Stimulated activated CD8-positive, alpha-beta memory T cell treated with anti-CD3 and anti-CD28 coated beads, Interleukin-12 subunit alpha, Interleukin-12 subunit beta, amount 100 ng/mL, for 1 hour (primary cell): ENCODE results near the gene MAMSTR.
A peak's percentile ranks its signal among the peaks of the same experiment; 100 is the strongest.

ENCODE experiments used
- DNase-seq: peaks from one replicate; pipeline ENCODE4 v3.0.0-alpha.2; 2020; ENCODE audit warnings: low read depth

The MAMSTR gene

DNA sequence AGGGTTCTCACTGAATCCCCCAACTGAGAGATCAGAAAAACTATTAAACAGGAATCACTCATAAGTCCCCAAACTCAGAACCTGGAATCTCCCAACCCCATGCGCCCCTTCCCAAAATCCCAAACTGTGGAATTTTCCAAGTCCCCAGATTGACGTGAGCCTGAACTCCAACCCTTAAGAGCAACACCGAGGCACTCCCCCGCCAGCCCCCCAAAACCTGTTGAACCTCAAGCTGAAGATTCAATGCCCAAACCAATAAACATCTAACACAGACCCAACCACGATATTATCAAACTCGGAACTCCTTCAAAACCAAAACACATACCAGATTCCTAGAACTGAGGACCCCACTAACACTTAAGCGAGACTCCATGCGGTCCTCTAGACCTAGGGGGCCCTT lies 26.6 kb upstream of the MAMSTR start:
- no peak for DNase-seq

DNA sequence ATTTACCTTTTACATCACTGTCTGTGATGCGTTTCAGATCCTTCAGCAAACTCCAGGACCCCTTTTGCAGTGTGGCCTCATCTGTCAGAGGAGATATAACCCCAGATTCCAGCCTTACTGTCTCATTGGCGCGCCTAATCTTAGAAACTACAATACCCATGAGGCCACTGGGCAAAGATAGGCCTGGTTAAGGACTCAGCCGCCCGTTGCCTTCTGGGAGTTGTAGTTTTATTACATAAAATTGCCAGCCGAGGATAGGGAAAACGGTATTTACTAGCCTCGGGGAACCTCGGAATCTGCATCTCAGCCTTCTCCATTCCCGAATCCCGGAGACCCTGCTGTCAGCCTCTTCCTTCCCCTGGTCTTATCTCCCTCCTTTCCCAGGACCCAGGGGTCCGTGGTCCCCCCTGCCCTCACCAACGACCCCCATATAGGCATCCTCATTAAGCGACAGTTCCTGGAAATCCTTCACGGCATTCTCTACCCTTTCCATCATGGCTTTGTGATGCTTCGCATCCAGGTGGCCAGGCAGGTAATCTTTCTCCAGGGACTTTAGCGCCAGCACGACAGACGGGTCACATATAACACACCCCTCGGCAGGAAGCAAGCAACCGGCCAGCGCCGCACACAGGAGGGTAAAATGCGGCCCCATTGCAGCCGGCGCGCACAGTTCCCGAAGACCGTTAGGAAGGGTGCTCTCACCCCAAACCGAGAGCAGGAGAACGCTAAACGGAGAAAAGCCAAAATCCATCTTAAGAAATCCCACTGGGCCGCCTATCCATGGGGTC lies 25.9 kb upstream of the MAMSTR start:
- no peak for DNase-seq

DNA sequence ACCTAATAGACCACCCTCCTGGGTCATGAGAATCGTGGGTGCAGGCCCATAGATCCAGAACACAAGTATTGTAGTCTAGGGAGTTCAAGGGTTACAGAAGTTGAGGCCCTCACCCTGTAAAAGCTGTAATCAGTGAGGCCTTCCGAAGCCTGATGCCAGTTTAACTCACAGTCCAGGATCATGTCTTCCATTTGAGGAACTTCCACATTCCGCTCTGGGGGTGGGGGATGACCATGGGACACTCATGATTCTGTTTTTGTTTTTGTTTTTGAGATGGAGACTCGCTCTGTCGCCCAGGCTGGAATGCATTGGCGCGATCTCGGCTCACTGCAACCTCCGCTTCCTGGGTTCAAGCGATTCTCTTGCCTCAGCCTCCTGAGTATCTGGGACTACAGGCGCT lies 22.6 kb upstream of the MAMSTR start:
- no peak for DNase-seq

DNA sequence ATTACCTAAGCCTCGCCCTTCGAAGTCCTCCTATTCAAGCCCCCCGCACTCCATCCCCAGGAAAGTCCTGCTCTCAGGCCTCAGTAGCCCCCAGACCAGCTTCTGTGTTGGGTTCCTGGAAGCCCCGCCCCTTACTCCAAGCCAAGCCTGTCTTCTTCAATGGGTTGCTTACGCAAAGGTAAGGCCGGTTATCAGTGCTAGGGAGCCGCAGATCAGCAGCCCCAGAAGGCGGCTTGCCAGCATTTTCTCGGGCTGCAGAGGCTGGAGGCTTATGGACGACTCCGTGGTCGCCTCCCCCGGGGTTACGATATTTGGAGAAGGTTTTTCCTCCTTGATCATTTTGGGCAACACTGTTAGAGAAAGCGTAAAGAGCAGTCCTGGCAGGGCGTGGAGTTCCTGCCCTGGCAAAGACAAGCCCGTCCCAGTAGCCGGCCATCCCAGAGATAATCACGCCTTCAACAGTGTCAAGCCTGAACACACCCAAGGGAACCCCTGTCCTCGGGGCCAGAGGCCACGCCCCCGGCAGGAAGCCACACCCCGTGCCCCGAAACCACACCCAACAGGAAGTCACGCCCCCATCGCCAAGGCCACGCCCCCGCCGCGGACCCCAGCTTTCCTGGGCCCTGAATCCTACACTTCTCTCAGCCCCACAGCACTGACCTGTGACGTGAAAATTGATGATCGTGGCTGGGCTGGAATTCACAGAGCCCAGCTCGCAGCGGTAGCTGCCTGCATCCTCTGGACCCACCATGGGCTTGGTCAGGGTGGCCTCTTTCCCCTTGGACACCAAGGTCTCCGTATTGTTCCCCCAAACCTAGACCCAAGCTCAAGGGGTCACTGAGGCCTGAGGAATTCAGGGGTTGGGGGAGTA lies 21.8 kb upstream of the MAMSTR start:
- DNase-seq, result no peak

DNA sequence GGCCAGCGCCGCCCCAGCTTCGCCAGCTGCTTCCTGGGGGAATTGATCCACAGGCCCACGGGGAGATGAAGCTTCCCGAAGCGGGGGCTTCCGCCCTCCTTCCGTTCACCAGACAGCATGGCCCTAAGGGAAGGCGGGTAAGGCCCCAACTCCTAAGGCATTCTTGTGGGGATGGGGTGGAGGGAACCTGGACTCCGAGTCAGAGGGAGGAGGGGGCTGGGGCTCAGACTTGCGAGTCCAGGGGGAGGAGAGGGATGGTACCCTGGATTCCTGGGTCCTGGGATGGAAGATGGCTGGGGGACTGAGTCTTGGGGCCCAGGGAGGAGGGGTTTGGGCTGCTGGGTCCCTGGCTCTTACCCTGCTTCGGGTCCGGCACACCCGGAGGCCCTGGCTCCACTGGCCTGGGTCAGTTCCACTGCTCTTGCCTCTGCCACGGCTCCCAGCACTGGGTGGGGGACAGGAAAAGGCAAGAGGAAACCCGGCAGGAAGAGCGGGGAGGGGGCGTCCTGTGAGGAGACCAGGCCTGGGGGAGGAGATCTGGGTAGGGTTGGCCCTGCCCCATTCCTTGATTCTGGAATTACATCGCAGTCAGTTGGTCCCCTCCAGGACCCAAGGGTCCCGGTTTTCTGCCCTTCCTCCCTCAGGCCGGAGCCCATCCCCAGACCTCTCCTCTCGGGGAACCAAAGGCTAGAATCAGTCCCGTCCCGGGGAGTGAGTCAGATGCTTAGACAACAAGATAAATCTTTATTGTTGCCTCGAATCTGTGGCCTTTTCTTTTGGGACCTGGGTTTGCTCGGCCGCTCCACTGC lies 20.8 kb upstream of the MAMSTR start, which contains the start of gene RASIP1:
TSS of gene RASIP1 (minus strand) at position 447 of the 809 bp plus-strand sequence. CDS start at position 119, 328 bp downstream.
- DNase-seq, result no peak

DNA sequence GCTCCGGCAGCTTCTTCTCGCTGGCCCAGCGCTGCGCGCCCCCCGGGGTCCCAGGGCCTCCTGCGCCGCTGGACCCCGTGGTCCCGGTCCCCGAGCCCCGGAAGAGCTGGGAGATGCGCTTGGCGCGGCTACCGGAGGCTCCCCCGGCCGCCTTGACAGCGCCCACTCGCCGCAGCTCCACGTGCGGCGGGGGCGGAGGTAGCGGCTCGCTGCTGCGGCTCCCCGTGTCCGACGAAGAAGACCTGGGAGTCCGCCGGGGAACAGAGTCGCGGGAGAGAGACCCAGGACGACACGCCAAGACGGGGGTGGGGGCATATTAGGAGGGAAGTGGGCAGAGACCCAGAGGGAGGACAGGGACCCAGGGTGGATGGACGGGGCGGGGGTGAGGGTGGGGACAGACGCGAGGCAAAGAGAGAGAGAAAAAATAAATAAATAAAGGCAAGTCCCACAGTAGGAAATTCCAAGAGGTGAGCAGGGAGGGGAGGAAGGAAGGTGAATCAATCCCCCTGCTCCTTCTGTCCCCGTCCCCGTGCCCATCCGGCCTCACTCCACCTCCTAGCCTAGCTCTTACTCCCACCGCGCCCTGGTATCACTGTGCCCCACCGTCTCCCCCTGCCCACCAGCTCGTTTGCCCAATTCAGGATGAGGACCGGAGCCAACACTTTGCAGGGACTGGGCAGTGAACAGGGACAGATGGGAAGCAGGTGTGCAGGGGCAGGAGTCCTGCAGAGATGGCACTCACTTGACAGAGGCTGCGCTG lies 20.1 kb upstream of the MAMSTR start:
- DNase-seq, result no peak

DNA sequence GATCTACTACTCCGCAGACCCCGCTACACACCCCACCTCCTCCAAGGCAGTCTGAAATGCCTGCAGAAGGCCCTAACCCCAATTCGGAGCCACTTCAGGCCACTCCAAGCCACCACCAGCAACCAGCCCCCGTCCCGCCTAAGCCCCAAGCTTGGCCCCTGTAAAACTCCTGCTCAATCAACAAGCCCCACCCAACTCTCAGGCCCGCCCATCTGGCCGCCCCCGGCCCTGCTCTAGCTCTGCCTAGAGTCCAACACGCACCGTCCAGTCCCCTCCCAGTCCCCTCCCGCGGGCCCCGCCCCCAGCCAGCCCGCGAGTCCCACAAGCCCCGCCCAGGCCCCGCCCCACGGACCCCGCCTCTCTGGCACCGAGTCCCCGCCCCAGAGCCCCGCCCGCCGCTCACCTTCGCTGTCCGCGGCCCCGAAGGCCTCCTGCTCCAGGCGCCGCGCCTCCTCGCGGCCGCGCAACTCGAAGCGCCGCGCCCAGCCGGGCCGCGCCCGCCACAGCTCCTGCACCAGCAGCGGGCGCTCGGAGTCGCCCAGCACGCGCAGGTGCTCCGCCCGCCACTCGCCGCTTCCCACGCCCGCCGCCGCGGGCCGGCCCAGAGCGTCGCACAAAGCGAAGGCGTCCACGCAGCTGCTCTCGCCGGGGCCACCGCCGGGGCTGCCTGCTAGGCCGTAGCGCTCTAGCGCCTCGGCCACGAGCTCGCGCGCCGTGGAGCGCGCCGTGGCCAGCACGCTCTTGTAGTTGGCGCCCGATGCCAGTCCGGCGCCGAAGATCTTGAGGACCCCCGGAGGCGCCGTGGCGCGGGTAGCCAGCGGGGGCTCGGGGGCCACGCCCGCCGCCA lies 19.3 kb upstream of the MAMSTR start:
- peak; percentile 84 for DNase-seq

DNA sequence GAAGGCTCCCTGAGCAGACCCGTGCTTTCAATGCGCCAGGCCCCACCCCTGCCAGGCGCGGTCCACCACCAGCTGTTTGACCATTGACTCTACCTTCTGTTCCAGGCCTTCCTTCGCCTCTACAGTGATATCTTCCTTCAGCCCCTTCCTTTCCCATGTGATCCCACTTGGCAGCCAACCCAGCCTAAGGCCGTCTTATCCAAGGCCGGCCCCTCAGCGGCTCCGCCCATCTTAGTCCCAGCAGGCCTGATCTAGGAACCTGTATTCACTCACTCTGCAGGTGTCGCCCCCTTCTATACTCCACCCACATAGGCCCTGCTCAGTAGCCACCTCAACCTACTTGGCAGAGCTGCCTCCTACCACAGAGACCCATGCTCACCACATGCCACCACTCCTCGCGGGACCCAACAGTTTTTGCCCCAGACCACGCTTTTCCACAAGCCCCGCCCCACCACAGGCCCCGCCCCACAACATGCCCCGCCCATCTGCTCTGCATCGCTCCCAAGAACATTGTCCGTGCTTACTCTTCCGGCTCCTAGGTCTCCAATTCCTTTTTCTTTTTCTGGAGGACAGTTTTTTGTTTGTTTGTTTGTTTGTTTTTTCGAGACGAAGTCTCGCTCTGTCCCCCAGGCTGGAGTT lies 18.0 kb upstream of the MAMSTR start:
- no peak for DNase-seq

DNA sequence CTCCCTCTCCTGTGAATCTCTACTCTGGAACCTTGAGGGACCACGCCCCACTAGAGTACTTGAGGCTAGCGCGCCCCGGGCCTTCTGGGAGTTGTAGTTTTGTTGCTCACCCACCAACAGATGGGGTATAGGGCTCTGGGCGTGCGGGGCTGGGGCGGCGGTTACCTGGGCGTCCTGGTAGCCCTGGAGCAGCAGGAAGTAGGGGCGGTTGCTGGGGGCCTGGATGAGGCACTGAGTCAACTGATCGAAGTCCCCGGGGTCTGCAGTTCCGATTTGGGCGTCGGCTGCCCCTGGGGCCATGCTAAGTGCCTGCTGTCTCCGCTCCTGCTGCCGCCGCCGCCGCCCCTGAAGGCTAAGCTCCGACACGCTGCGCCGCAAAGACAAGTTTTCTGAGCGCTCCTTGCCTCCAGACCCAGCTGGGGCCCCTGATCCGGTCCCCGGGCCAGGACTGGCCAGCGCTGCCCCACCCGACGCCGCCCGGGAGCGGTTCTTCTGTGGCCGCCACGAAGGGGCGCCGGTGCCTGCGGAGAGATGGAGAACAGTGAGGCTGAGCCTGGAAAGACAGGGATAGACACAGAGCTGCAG lies 15.6 kb upstream of the MAMSTR start:
- no peak for DNase-seq

DNA sequence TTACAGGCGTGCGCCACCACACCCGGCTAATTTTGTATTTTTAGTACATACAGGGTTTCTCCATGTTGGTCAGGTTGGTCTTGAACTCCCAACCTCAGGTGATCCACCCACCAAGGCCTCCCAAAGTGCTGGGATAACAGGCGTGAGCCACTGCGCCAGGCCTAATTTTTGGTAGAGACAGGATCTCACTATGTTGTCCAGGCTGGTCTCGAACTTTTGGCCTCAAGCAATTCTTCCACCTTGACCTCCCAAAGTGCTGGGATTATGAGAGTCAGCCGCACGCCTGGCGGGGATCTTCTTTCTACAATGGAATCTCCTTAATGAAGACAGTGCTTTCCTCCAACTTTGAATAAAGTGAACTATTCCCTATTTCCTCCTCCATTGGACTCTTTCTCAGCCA lies 15.1 kb upstream of the MAMSTR start:
- DNase-seq, result no peak

DNA sequence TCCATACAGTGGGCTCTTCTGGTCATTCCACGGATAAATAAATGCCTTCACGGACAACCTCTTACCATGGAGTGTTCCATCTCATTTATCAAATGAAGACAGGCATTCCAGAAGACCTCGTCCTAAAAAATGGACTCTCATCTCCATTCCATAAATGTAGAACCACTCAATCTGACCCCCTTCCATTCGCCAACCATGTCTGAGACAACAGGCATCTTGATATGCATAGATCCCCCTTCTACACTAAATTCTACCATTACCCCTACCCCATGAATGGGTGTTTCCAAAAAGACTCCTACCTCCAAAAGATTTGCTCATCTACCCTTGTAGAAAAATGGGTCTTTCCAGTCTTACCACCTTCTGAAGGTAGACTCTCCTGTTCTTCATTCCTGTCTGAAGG lies 11.9 kb upstream of the MAMSTR start:
- no peak for DNase-seq

DNA sequence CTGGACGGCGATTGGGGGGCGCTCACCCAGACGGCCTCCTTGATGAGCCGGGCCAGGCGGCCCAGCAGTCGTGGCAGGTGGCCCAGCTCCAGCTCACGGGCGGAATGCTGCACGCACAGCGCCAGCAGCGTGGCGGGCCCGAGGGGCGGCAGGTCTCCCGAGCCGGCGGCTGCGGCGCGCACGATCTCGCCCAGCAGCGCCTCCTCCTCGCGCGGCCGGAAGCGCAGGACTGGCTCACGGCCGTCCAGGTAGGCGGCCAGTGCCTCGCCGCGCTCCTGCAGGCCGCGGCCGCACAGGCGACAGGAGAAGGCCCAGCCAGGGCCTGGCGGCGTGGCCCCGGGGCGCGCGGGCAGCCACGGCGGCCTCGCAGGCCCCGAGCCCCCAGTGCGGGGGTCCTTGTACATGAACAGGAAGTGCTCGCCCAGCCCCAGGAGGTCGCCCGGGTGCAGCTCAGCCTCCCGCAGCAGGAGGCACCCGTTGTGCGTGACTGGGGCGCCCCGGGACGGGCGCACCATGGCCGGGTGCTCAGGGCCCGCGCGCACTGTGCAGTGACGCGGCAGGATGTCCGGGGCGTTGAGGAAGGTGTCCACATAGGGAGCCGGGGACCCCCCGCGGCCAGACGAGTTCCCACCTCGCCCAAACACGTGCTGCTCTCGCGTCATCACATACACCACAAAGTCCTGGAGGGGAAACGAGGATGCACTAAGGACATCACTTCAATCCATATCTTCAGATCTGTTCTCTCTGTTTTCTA lies 9.6 kb upstream of the MAMSTR start:
- DNase-seq, result no peak

DNA sequence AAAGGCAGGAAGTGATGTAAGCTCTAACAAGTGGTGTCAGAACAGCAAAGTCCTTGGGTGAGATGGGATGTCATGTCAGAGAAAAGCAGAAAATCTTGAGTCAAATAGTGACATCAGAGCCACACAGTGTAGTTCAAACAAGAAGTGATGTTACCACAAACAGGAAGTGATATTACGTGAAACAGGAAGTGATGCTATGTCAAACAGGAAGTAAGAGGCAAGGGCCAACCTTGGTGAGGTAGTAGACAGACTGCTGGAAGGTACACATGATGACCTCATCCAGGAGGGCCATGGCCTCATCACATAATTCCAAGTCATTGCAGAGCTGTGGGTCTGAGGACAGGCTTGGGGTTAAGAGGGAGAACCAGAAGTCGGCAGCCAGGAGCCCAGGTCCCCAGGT lies 7.0 kb upstream of the MAMSTR start:
- no peak for DNase-seq

DNA sequence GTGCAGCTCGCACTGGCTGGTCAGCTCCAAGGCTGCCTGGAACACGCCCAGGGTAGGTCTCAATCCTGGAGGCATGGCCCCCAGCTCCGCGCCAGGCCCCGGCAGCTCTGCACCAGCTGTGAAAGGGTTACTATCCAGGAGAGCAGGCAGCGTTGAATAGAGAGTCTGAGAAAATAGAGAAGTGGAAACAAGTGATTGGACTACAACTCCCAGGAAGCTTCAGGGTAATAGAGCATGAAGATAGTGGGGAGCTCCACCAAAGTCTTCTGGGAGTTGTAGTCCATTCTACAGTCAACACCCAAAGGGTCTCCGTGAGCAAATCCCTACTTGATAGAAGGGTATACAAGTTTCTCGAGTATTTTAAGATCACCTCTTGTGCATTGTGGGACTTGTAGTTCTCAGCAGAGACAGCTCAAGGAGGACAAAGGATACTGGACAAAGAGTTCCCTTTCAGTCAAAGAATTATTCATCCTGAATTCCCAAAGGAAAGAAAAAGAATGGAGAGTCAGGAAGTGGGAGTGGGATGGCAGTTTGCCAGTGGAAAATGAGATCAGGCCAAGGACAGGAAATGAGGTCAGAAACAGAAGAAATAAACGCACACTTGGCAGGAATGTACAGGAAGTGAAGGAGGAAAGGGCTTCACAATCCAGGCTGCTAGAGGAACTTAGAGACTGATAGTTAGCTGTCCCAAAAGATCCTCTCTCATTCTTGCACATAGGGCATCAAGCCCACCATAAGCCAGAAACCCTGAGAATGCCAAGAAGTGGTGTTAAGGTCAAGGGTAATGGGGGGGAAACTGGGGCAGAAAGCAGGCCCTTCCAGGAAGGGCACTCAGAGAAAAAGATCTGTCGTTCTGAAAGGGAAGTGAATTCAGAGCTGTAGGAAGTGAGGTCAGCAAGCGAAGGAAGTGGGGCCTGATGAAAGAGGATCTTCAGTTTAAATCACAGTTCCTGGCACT lies 5.5 kb upstream of the MAMSTR start:
- no peak for DNase-seq

DNA sequence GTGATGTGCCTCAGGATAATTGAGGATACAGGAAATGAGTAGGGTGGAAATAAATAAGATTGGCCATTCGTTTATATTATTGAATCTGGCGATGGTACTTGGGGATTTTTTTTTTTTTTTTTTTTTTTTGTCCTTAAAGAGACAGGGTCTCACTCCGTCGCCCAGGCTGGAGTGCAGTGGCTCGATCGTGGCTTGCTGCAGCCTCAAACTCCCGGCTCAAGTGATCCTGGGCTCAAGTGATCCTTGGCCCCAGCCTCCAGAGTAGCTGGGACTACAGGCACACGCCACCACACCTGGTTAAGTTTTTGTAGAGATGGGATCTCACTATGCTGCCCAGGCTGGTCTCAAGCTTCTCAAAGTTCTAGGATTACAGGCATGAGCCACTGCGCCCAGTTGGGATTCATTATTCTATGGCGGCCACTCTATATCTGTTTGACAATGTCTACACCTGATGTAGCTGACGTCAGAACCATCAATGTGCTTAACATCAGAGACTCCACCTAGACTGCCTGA lies 2.7 kb upstream of the MAMSTR start:
- DNase-seq, result no peak

DNA sequence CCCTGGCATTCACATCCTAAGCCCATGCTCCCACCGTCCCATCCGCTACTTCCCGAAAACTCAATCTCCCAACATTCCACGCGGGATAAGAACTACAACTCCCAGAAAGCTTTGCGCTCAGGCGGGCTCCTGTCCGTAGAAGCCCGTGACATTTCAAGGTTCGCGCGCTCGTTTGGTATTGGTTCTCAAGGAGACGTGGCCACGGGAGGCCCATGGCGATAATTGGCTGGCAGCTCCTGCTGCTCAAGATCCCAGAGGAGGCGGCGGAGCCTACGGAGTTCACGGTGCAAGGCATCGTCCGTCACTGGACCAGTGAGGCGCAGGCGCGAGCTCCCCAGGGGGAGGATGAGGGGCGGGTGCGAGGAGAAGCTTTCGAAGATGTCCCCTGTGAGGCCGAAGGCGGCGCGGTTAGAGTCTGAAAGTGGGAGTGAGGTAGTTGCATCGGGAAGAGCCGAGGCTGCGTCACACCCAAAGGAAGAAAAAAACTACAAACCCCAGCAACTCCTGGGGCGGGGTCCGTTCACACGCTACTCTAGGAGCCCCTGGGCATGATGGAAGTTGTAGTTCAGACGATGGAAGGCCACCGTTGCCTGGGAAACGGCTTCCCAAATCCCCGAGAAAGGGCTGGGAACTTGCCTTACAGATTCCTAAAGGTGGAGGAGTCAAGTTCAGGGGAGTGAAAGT lies 1.2 kb upstream of the MAMSTR start:
- peak; percentile 82 for DNase-seq

DNA sequence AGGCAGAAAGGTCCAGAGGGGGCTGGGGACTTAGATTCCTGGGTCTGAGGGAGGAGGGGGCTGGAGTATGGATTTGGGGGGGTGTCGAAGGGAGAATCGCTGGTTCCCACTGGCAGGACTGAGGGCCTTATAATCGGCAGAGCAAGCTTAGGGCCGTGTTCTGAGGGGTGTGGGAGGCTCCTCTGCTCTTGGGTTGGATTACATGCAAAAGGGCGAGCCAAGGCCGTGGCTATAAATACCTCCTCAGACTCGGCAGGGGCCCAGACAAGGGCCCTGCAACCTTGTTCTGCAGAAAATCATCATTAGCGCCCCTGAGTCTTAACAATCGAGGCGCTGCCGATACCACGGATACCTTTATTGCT lies 707 bp upstream of the MAMSTR start:
- no peak for DNase-seq
